ENCODE results near the gene MAGEA2B. TPM values are rescaled to one million over a fixed set of nuclear protein-coding genes. Genes with fewer than 3 reads are reported as not detected.
"Not testable (repeated sequence)": the region's sequence is repeated elsewhere in the genome, so short reads cannot be mapped to it uniquely, and the experiment has no call there.

MAGEA2B gene
- total and polyA plus RNA-seq, 2 of the 8 experiments (the other 6 are each of a cell fraction or from before 2014, with no cell fraction given), result 1.3 TPM; not detected in 1

- 80% methylated on average over 3 of the region's 22 CpGs; no CpG with 5 or more reads in 1 of the 2 experiments for WGBS, 2 experiments (ENCODE audit: extremely low coverage in 1 of 2, insufficient coverage in 1 of 2, insufficient read length in 1 of 2, insufficient replicate concordance in 2 of 2, low coverage in 1 of 2, low lambda C conversion rate in 2 of 2, missing lambda C conversion rate in 1 of 2)
Observed at GRCh38 chrX:152734143-152734858, 19.9 kb downstream of the MAGEA2B start.

More at GRCh38 chrX:152734143-152734858, 19.9 kb downstream of the MAGEA2B start:
- H3K79me2 ChIP-seq (ENCODE audit: control insufficient read depth in 1 of 2, insufficient read depth in 2 of 2, low read length in 2 of 2); H3K27me3 ChIP-seq (replicated peaks in 1 of 4; ENCODE audit: control insufficient read depth in 3 of 4, extremely low read depth in 1 of 4, insufficient read depth in 3 of 4, low read length in 3 of 4); FAIRE-seq; H3K9ac ChIP-seq (replicated peaks in 1 of 4; ENCODE audit: extremely low read depth in 1 of 4, low read depth in 3 of 4, low read length in 3 of 4); H2AK5ac ChIP-seq (ENCODE audit: low read depth, low read length); CTCF ChIA-PET (ENCODE audit: partially characterized antibody); H3K4me3 ChIP-seq (ENCODE audit: extremely low read depth in 1 of 4, insufficient read depth in 2 of 4, low read depth in 3 of 4, low read length in 4 of 4); H4K20me1 ChIP-seq (replicated peaks in 1 of 2; ENCODE audit: control insufficient read depth in 1 of 2, insufficient read depth in 2 of 2, low read length in 2 of 2); H3K18ac ChIP-seq (ENCODE audit: extremely low read depth, low read length); H3K56ac ChIP-seq (replicated peaks; ENCODE audit: insufficient read length, low read depth, low read length); H4K5ac ChIP-seq (ENCODE audit: insufficient read length, low read depth, low read length); H3K9me3 ChIP-seq (ENCODE audit: insufficient read depth in 2 of 2, low read depth in 1 of 2, low read length in 1 of 2); H2BK15ac ChIP-seq (ENCODE audit: low read length); H3K4ac ChIP-seq (replicated peaks; ENCODE audit: insufficient read length, low read depth, low read length); H4K91ac ChIP-seq (replicated peaks; ENCODE audit: insufficient read length, low read length); H3K14ac ChIP-seq (ENCODE audit: insufficient read length); H3K23ac ChIP-seq (ENCODE audit: insufficient read length); H3K27ac ChIP-seq (ENCODE audit: low read depth, low read length); H2BK5ac ChIP-seq (ENCODE audit: low read depth, low read length); DNase-seq (ENCODE audit: low read depth in 1 of 2, low spot score in 2 of 2); H2AFZ ChIP-seq (ENCODE audit: low read length); H3K4me2 ChIP-seq (ENCODE audit: insufficient read depth in 1 of 2, low read depth in 2 of 2, low read length in 2 of 2); H2BK120ac ChIP-seq (replicated peaks; ENCODE audit: low read depth, low read length); H3K79me1 ChIP-seq (ENCODE audit: low read depth, low read length); POLR2A ChIA-PET (ENCODE audit: partially characterized antibody); H3K4me1 ChIP-seq (replicated peaks in 1 of 4; ENCODE audit: control insufficient read depth in 3 of 4, insufficient read depth in 4 of 4, low read length in 3 of 4); H3K23me2 ChIP-seq (ENCODE audit: low read depth, low read length); H2BK20ac ChIP-seq (ENCODE audit: low read length); H4K8ac ChIP-seq (ENCODE audit: extremely low read depth, insufficient read depth, low read length); H2BK12ac ChIP-seq (ENCODE audit: low read depth, low read length); H3K36me3 ChIP-seq (ENCODE audit: control insufficient read depth in 2 of 4, insufficient read depth in 4 of 4, low read length in 3 of 4): not testable (repeated sequence)
